ENCODE results near the gene SLC17A9. TPM values are rescaled to one million over a fixed set of nuclear protein-coding genes. Genes with fewer than 3 reads are reported as not detected.

SLC17A9 gene
- total and polyA plus RNA-seq, 10 of the 15 experiments (the other 5 are each of a cell fraction or from before 2014, with no cell fraction given): 0.72 to 74.1 (median 29.4) TPM

DNA sequence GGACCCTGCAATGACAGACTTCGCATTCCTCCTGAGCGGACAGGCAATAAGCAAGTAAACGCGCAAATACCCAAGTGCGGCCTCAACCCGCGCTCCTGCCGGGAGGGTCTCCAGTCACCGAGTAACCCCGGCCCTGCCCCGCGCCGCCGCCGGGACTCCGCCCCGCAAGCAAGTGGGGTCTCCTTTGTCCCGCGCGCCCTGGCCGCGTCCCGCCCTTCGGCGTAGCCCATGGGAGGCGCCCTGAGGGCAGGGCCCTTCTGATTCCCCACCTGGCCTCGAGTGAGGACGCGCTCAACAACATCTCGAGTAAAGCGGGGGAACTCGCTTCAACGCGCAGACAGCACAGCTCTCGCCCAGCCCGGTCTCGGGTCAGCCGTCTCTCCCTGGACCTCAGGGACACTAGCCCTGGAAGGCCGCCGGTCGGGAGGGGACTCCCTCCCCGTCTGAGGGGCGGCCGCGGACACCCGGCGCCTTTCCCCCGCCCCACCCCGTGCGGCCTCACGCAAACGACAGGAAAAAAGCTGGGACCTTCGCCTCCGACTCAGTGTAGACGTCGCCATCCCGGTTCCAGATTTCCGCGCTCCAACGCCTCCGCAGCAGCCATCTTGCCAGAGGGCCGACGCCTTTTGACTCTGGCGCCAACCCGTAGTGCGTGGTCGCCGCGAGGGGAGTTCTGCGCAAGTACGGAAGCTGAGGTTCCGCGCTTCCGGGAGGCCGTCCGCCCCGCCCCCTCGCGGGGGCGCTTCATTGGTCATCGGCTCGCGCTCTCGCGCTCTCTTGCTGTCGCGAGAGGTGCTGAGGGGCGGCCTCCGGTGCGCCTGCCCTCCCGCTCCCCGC is 15.0 kb upstream of the SLC17A9 start (continued):
- TF ChIP-seq CEBPZ (IDR thresholded peaks at IDR 0.05; ENCODE audit: low read depth, low read length): no peak
- no peak for TF ChIP-seq HDAC2 (IDR thresholded peaks at IDR 0.05)
- TF ChIP-seq WRNIP1 (IDR thresholded peaks at IDR 0.05; ENCODE audit: borderline replicate concordance, low read depth, low read length): no peak
- TF ChIP-seq MYB (IDR thresholded peaks at IDR 0.05; ENCODE audit: borderline replicate concordance, low read depth, low read length): no peak
- peak; percentile 69; the same call in 2 of the 3 replicates for TF ChIP-seq POU2F2 (IDR thresholded peaks at IDR 0.05; ENCODE audit: borderline replicate concordance, low read depth, low read length)
- TF ChIP-seq NFYB (IDR thresholded peaks at IDR 0.05; ENCODE audit: insufficient read depth, low read depth, low read length): peak; percentile 79; the same call in 1 of the 2 replicates
- TF ChIP-seq SIN3A (IDR thresholded peaks at IDR 0.05; ENCODE audit: low read depth, low read length): peak; percentile 79
- TF ChIP-seq, protein P1, sequence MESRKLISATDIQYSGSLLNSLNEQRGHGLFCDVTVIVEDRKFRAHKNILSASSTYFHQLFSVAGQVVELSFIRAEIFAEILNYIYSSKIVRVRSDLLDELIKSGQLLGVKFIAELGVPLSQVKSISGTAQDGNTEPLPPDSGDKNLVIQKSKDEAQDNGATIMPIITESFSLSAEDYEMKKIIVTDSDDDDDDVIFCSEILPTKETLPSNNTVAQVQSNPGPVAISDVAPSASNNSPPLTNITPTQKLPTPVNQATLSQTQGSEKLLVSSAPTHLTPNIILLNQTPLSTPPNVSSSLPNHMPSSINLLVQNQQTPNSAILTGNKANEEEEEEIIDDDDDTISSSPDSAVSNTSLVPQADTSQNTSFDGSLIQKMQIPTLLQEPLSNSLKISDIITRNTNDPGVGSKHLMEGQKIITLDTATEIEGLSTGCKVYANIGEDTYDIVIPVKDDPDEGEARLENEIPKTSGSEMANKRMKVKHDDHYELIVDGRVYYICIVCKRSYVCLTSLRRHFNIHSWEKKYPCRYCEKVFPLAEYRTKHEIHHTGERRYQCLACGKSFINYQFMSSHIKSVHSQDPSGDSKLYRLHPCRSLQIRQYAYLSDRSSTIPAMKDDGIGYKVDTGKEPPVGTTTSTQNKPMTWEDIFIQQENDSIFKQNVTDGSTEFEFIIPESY (IDR thresholded peaks at IDR 0.05): no peak
- TF ChIP-seq NBN (IDR thresholded peaks at IDR 0.05): peak; percentile 92
- TF ChIP-seq, protein P2, sequence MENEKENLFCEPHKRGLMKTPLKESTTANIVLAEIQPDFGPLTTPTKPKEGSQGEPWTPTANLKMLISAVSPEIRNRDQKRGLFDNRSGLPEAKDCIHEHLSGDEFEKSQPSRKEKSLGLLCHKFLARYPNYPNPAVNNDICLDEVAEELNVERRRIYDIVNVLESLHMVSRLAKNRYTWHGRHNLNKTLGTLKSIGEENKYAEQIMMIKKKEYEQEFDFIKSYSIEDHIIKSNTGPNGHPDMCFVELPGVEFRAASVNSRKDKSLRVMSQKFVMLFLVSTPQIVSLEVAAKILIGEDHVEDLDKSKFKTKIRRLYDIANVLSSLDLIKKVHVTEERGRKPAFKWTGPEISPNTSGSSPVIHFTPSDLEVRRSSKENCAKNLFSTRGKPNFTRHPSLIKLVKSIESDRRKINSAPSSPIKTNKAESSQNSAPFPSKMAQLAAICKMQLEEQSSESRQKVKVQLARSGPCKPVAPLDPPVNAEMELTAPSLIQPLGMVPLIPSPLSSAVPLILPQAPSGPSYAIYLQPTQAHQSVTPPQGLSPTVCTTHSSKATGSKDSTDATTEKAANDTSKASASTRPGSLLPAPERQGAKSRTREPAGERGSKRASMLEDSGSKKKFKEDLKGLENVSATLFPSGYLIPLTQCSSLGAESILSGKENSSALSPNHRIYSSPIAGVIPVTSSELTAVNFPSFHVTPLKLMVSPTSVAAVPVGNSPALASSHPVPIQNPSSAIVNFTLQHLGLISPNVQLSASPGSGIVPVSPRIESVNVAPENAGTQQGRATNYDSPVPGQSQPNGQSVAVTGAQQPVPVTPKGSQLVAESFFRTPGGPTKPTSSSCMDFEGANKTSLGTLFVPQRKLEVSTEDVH (IDR thresholded peaks at IDR 0.05; ENCODE audit: low read depth, partially characterized antibody): peak; percentile 52
- peak; percentile 76 for TF ChIP-seq LARP7 (IDR thresholded peaks at IDR 0.05)
- no peak for TF ChIP-seq NR2F1 (conservative IDR thresholded peaks at IDR 0.05)
- TF ChIP-seq, protein P3, sequence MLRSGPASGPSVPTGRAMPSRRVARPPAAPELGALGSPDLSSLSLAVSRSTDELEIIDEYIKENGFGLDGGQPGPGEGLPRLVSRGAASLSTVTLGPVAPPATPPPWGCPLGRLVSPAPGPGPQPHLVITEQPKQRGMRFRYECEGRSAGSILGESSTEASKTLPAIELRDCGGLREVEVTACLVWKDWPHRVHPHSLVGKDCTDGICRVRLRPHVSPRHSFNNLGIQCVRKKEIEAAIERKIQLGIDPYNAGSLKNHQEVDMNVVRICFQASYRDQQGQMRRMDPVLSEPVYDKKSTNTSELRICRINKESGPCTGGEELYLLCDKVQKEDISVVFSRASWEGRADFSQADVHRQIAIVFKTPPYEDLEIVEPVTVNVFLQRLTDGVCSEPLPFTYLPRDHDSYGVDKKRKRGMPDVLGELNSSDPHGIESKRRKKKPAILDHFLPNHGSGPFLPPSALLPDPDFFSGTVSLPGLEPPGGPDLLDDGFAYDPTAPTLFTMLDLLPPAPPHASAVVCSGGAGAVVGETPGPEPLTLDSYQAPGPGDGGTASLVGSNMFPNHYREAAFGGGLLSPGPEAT (IDR thresholded peaks at IDR 0.05; ENCODE audit: low read depth): peak; percentile 89
- no peak for TF ChIP-seq NFYA (IDR thresholded peaks at IDR 0.05; ENCODE audit: borderline replicate concordance, low read depth, low read length)
- no peak for TF ChIP-seq BHLHE40 (IDR thresholded peaks at IDR 0.05; ENCODE audit: borderline replicate concordance in 1 of 2, low read depth in 2 of 2, low read length in 1 of 2)
- no peak for TF ChIP-seq HDGF (IDR thresholded peaks at IDR 0.05)
- TF ChIP-seq MXI1 (IDR thresholded peaks at IDR 0.05; ENCODE audit: low read depth, low read length): peak; percentile 84
- TF ChIP-seq ASH2L (IDR thresholded peaks at IDR 0.05; ENCODE audit: borderline replicate concordance, low read depth): no peak
